ENCODE measurements around the gene PITX1.

Gene PITX1

GRCh38 chr5:135015942-135016341, 18.1 kb downstream of the PITX1 start:
- DNase-seq: no peak
- POLR2A ChIA-PET: no interaction called here
- H3K4me3 ChIP-seq (ENCODE audit: control insufficient read depth in 1 of 7, extremely low read depth in 1 of 7, insufficient read depth in 4 of 7, low read depth in 2 of 7, low read length in 6 of 7): no peak overlapping the region
- peaks cover 0 to 12% (median 0%) of the 10 kb centered on the region in 5 experiments for H3K27me3 ChIP-seq (replicated peaks in 2 of 5; ENCODE audit: control insufficient read depth in 4 of 5, insufficient read depth in 5 of 5, low read length in 4 of 5)
- H3K36me3 ChIP-seq (ENCODE audit: control insufficient read depth in 4 of 4, insufficient read depth in 4 of 4, low read length in 3 of 4): no peaks in the 10 kb centered on the region
- H3K9me3 ChIP-seq (ENCODE audit: control extremely low read depth in 1 of 5, control insufficient read depth in 4 of 5, insufficient read depth in 2 of 5, low read depth in 1 of 5, low read length in 4 of 5): no peaks in the 10 kb centered on the region
- WGBS (ENCODE audit: insufficient coverage): 98% methylated on average over 4 of the region's 6 CpGs
- H3K27ac ChIP-seq (ENCODE audit: insufficient read depth in 1 of 2, low read depth in 1 of 2, low read length in 2 of 2, poor library complexity in 1 of 2, severe bottlenecking in 2 of 2): no peak overlapping the region
- CTCF ChIA-PET: no interaction called here
- H3K4me1 ChIP-seq (ENCODE audit: control extremely low read depth in 1 of 4, control insufficient read depth in 4 of 4, insufficient read depth in 4 of 4, low read length in 3 of 4): no peaks in the 10 kb centered on the region

- Histone ChIP-seq H3K27me3 (replicated peaks in 2 of 5; ENCODE audit: control insufficient read depth in 4 of 5, insufficient read depth in 5 of 5, low read length in 4 of 5) (peaks cover 0 to 9% (median 0%) of the 10 kb centered on the region in 5 experiments), H3K27ac (ENCODE audit: insufficient read depth in 1 of 2, low read depth in 1 of 2, low read length in 2 of 2, poor library complexity in 1 of 2, severe bottlenecking in 2 of 2) (no peak overlapping the region), H3K9me3 (ENCODE audit: control extremely low read depth in 1 of 5, control insufficient read depth in 4 of 5, insufficient read depth in 2 of 5, low read depth in 1 of 5, low read length in 4 of 5) (no peaks in the 10 kb centered on the region), H3K36me3 (ENCODE audit: control insufficient read depth in 4 of 4, insufficient read depth in 4 of 4, low read length in 3 of 4) (no peaks in the 10 kb centered on the region), H3K4me1 (ENCODE audit: control extremely low read depth in 1 of 4, control insufficient read depth in 4 of 4, insufficient read depth in 4 of 4, low read length in 3 of 4) (no peaks in the 10 kb centered on the region), H3K4me3 (ENCODE audit: control insufficient read depth in 1 of 7, extremely low read depth in 1 of 7, insufficient read depth in 4 of 7, low read depth in 2 of 7, low read length in 6 of 7) (no peak overlapping the region)
- DNase-seq: no peak
- WGBS (ENCODE audit: insufficient coverage): 92% methylated on average over 5 of the region's 10 CpGs
- CTCF ChIA-PET: interaction anchor here (1.4 kb wide), 1 partner anchor 11 kb away, joined by 3 read pairs; no protein-coding TSS in a partner anchor
- POLR2A ChIA-PET: no interaction called here
Observed at GRCh38 chr5:135013947-135014570, 20.0 kb downstream of the PITX1 start.

- no peak overlapping the region for H3K27ac ChIP-seq (ENCODE audit: insufficient read depth in 1 of 2, low read depth in 1 of 2, low read length in 2 of 2, poor library complexity in 1 of 2, severe bottlenecking in 2 of 2)
- H3K4me3 ChIP-seq (ENCODE audit: control insufficient read depth in 1 of 7, extremely low read depth in 1 of 7, insufficient read depth in 4 of 7, low read depth in 2 of 7, low read length in 6 of 7): no peak overlapping the region
- no peaks in the 10 kb centered on the region for H3K9me3 ChIP-seq (ENCODE audit: control extremely low read depth in 1 of 5, control insufficient read depth in 4 of 5, insufficient read depth in 2 of 5, low read depth in 1 of 5, low read length in 4 of 5)
- ChIA-PET POLR2A (no interaction called here), CTCF (interaction anchor here (1.4 kb wide), 1 partner anchor 12 kb away, joined by 3 read pairs; no protein-coding TSS in a partner anchor)
- H3K27me3 ChIP-seq (replicated peaks in 2 of 5; ENCODE audit: control insufficient read depth in 4 of 5, insufficient read depth in 5 of 5, low read length in 4 of 5): peaks cover 0 to 6% (median 0%) of the 10 kb centered on the region in 5 experiments
- DNase-seq: no peak
- H3K36me3 ChIP-seq (ENCODE audit: control insufficient read depth in 4 of 4, insufficient read depth in 4 of 4, low read length in 3 of 4): no peaks in the 10 kb centered on the region
- H3K4me1 ChIP-seq (ENCODE audit: control extremely low read depth in 1 of 4, control insufficient read depth in 4 of 4, insufficient read depth in 4 of 4, low read length in 3 of 4): no peaks in the 10 kb centered on the region
- WGBS (ENCODE audit: insufficient coverage): 99% methylated on average over 7 of the region's 7 CpGs
Observed at GRCh38 chr5:135013445-135013844, 20.6 kb downstream of the PITX1 start.

- H3K27me3 ChIP-seq (replicated peaks in 2 of 5; ENCODE audit: control insufficient read depth in 4 of 5, insufficient read depth in 5 of 5, low read length in 4 of 5): peaks cover 0 to 6% (median 0%) of the 10 kb centered on the region in 5 experiments
- no peak overlapping the region for H3K27ac ChIP-seq (ENCODE audit: insufficient read depth in 1 of 2, low read depth in 1 of 2, low read length in 2 of 2, poor library complexity in 1 of 2, severe bottlenecking in 2 of 2)
- no peaks in the 10 kb centered on the region for H3K4me1 ChIP-seq (ENCODE audit: control extremely low read depth in 1 of 4, control insufficient read depth in 4 of 4, insufficient read depth in 4 of 4, low read length in 3 of 4)
- H3K36me3 ChIP-seq (ENCODE audit: control insufficient read depth in 4 of 4, insufficient read depth in 4 of 4, low read length in 3 of 4): no peaks in the 10 kb centered on the region
- H3K9me3 ChIP-seq (ENCODE audit: control extremely low read depth in 1 of 5, control insufficient read depth in 4 of 5, insufficient read depth in 2 of 5, low read depth in 1 of 5, low read length in 4 of 5): no peaks in the 10 kb centered on the region
- no peak overlapping the region for H3K4me3 ChIP-seq (ENCODE audit: control insufficient read depth in 1 of 7, extremely low read depth in 1 of 7, insufficient read depth in 4 of 7, low read depth in 2 of 7, low read length in 6 of 7)
- 100% methylated on average over 4 of the region's 5 CpGs for WGBS (ENCODE audit: insufficient coverage)
- ChIA-PET POLR2A (no interaction called here), CTCF (interaction anchor here (1.4 kb wide), 1 partner anchor 13 kb away, joined by 3 read pairs; no protein-coding TSS in a partner anchor)
- no peak for DNase-seq
Observed at GRCh38 chr5:135012951-135013391, 21.1 kb downstream of the PITX1 start.

- Histone ChIP-seq H3K27ac (ENCODE audit: insufficient read depth in 1 of 2, low read depth in 1 of 2, low read length in 2 of 2, poor library complexity in 1 of 2, severe bottlenecking in 2 of 2) (no peak overlapping the region), H3K9me3 (ENCODE audit: control extremely low read depth in 1 of 5, control insufficient read depth in 4 of 5, insufficient read depth in 2 of 5, low read depth in 1 of 5, low read length in 4 of 5) (no peaks in the 10 kb centered on the region), H3K27me3 (replicated peaks in 2 of 5; ENCODE audit: control insufficient read depth in 4 of 5, insufficient read depth in 5 of 5, low read length in 4 of 5) (peaks cover 0 to 6% (median 0%) of the 10 kb centered on the region in 5 experiments), H3K4me3 (ENCODE audit: control insufficient read depth in 1 of 7, extremely low read depth in 1 of 7, insufficient read depth in 4 of 7, low read depth in 2 of 7, low read length in 6 of 7) (no peak overlapping the region), H3K36me3 (ENCODE audit: control insufficient read depth in 4 of 4, insufficient read depth in 4 of 4, low read length in 3 of 4) (no peaks in the 10 kb centered on the region), H3K4me1 (ENCODE audit: control extremely low read depth in 1 of 4, control insufficient read depth in 4 of 4, insufficient read depth in 4 of 4, low read length in 3 of 4) (no peaks in the 10 kb centered on the region)
- POLR2A ChIA-PET: no interaction called here
- DNase-seq: no peak
- 100% methylated on average over 1 of the region's 2 CpGs for WGBS (ENCODE audit: insufficient coverage)
- CTCF ChIA-PET: interaction anchor here (1.1 kb wide), 1 partner anchor 179 kb away, joined by 4 read pairs; no protein-coding TSS in a partner anchor
Observed at GRCh38 chr5:135012033-135012588, 21.9 kb downstream of the PITX1 start.

- H3K36me3 ChIP-seq (ENCODE audit: control insufficient read depth in 4 of 4, insufficient read depth in 4 of 4, low read length in 3 of 4): no peaks in the 10 kb centered on the region
- H3K9me3 ChIP-seq (ENCODE audit: control extremely low read depth in 1 of 5, control insufficient read depth in 4 of 5, insufficient read depth in 2 of 5, low read depth in 1 of 5, low read length in 4 of 5): no peaks in the 10 kb centered on the region
- 95% methylated on average over 3 of the region's 4 CpGs for WGBS (ENCODE audit: insufficient coverage)
- H3K4me1 ChIP-seq (ENCODE audit: control extremely low read depth in 1 of 4, control insufficient read depth in 4 of 4, insufficient read depth in 4 of 4, low read length in 3 of 4): no peaks in the 10 kb centered on the region
- H3K27me3 ChIP-seq (replicated peaks in 2 of 5; ENCODE audit: control insufficient read depth in 4 of 5, insufficient read depth in 5 of 5, low read length in 4 of 5): peaks cover 0 to 6% (median 0%) of the 10 kb centered on the region in 5 experiments
- H3K4me3 ChIP-seq (ENCODE audit: control insufficient read depth in 1 of 7, extremely low read depth in 1 of 7, insufficient read depth in 4 of 7, low read depth in 2 of 7, low read length in 6 of 7): no peak overlapping the region
- ChIA-PET POLR2A (no interaction called here), CTCF (interaction anchor here (1.1 kb wide), 1 partner anchor 180 kb away, joined by 4 read pairs; no protein-coding TSS in a partner anchor)
- no peak for DNase-seq
- no peak overlapping the region for H3K27ac ChIP-seq (ENCODE audit: insufficient read depth in 1 of 2, low read depth in 1 of 2, low read length in 2 of 2, poor library complexity in 1 of 2, severe bottlenecking in 2 of 2)
Observed at GRCh38 chr5:135011355-135012032, 22.5 kb downstream of the PITX1 start.

Data from common myeloid progenitor, CD34-positive (primary cell).